H1 (cell line): ENCODE measurements around the gene BNC2. TPM values are rescaled to one million over a fixed set of nuclear protein-coding genes. Genes with fewer than 3 reads are reported as not detected.

Experiments
- ASH2L ChIP-seq: fragments of 200-600, 300-600 bp; sonication (generic); IDR thresholded peaks from one replicate; pipeline ENCODE4 v1.7.1; 2017; ENCODE audit warnings: low read length
- CTBP2 ChIP-seq: IDR thresholded peaks from 2 replicates; pipeline ENCODE4 v1.7.0; 2011; ENCODE audit warnings: borderline replicate concordance, mild to moderate bottlenecking, moderate library complexity, mixed read lengths, low read length; ENCODE audit not compliant: insufficient read depth, insufficient read length
- JUND ChIP-seq: IDR thresholded peaks from 2 replicates; pipeline ENCODE4 v1.6.1; 2011; ENCODE audit warnings: mild to moderate bottlenecking, improper control_type of control experiment, low read length
- POLR2AphosphoS5 ChIP-seq: IDR thresholded peaks from 2 replicates; pipeline ENCODE4 v1.6.1; 2011; ENCODE audit warnings: low read depth, low read length
- RNF2 ChIP-seq: fragments of 200-900, 300-1000 bp; sonication (generic); IDR thresholded peaks from 2 replicates; pipeline ENCODE4 v1.7.1; 2016; ENCODE audit warnings: borderline replicate concordance, low read depth, mild to moderate bottlenecking, antibody characterized with exemption, low read length; ENCODE audit not compliant: poor library complexity, severe bottlenecking; ENCODE audit errors: missing control alignments
- TAF1 ChIP-seq: IDR thresholded peaks from 2 replicates; pipeline ENCODE4 v1.6.1; 2011; ENCODE audit warnings: mild to moderate bottlenecking, low read depth, low read length
- polyA plus RNA-seq, 7 experiments: library from polyadenylated mRNA; depleted of rRNA in 3 of 7; stranded (reverse) in 5 of 7; unstranded in 2 of 7; fragments of >200 nt in 5 of 7; fragments of 200-250 nt in 2 of 7; gene quantifications; 1 replicate in 5 of 7; 2 replicates in 1 of 7; 4 replicates in 1 of 7; pipeline versions ENCODE4 v1.2.1 to v1.2.3, GENCODE V29; 2011 to 2013; ENCODE audit warnings: missing spikeins in 2 of 7, mixed read lengths in 2 of 7
- total RNA-seq: library from RNA; stranded (reverse); fragmentation: NEBNext Ultra II Directional; extraction: Animal tissue kit (Norgen Biotek cat#: 25700); gene quantifications from 2 replicates; pipeline ENCODE4 v1.2.1, GENCODE V29; 2021
- TF ChIP-seq, protein P1 (sequence below): fragments of 300-600 bp; sonication (generic); IDR thresholded peaks from 2 replicates; pipeline ENCODE4 v1.7.1; 2012; ENCODE audit warnings: low read length, moderate library complexity, mild to moderate bottlenecking, inconsistent platforms; ENCODE audit not compliant: insufficient replicate concordance
- TF ChIP-seq, protein P2 (sequence below), 3 experiments: IDR thresholded peaks; 1 replicate in 2 of 3; 2 replicates in 1 of 3; pipeline versions ENCODE4 v1.5.1 to v1.6.1; 2011; ENCODE audit warnings: low read length in 3 of 3, mild to moderate bottlenecking in 3 of 3, inconsistent platforms in 2 of 3, low read depth in 1 of 3, moderate library complexity in 1 of 3; ENCODE audit not compliant: insufficient read depth in 1 of 3; ENCODE audit errors: control extremely low read depth in 1 of 3

Gene BNC2
- total and polyA plus RNA-seq, 2 of the 8 experiments (the other 6 are each of a cell fraction or from before 2014, with no cell fraction given): 16.0 to 26.8 TPM

DNA sequence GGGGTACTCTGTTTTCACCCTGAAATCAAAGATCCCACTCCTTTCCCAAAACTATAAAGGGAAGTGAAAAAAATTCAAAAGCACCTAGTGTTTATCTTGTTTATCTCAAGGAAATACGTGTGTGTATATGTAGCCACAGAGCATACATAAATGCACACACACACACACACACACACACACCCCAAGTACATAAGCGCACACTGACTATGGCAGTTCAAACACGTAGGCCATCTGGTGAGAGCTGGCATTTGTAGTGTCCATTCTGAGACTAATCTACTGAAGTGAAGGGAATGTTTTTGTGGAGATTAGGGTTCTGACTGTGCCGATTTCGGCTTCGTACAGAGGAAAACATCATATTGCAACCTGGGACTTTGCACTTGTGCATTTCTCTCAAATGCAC, 451.7 kb downstream of the BNC2 start (continued):
- TF ChIP-seq, protein P1, sequence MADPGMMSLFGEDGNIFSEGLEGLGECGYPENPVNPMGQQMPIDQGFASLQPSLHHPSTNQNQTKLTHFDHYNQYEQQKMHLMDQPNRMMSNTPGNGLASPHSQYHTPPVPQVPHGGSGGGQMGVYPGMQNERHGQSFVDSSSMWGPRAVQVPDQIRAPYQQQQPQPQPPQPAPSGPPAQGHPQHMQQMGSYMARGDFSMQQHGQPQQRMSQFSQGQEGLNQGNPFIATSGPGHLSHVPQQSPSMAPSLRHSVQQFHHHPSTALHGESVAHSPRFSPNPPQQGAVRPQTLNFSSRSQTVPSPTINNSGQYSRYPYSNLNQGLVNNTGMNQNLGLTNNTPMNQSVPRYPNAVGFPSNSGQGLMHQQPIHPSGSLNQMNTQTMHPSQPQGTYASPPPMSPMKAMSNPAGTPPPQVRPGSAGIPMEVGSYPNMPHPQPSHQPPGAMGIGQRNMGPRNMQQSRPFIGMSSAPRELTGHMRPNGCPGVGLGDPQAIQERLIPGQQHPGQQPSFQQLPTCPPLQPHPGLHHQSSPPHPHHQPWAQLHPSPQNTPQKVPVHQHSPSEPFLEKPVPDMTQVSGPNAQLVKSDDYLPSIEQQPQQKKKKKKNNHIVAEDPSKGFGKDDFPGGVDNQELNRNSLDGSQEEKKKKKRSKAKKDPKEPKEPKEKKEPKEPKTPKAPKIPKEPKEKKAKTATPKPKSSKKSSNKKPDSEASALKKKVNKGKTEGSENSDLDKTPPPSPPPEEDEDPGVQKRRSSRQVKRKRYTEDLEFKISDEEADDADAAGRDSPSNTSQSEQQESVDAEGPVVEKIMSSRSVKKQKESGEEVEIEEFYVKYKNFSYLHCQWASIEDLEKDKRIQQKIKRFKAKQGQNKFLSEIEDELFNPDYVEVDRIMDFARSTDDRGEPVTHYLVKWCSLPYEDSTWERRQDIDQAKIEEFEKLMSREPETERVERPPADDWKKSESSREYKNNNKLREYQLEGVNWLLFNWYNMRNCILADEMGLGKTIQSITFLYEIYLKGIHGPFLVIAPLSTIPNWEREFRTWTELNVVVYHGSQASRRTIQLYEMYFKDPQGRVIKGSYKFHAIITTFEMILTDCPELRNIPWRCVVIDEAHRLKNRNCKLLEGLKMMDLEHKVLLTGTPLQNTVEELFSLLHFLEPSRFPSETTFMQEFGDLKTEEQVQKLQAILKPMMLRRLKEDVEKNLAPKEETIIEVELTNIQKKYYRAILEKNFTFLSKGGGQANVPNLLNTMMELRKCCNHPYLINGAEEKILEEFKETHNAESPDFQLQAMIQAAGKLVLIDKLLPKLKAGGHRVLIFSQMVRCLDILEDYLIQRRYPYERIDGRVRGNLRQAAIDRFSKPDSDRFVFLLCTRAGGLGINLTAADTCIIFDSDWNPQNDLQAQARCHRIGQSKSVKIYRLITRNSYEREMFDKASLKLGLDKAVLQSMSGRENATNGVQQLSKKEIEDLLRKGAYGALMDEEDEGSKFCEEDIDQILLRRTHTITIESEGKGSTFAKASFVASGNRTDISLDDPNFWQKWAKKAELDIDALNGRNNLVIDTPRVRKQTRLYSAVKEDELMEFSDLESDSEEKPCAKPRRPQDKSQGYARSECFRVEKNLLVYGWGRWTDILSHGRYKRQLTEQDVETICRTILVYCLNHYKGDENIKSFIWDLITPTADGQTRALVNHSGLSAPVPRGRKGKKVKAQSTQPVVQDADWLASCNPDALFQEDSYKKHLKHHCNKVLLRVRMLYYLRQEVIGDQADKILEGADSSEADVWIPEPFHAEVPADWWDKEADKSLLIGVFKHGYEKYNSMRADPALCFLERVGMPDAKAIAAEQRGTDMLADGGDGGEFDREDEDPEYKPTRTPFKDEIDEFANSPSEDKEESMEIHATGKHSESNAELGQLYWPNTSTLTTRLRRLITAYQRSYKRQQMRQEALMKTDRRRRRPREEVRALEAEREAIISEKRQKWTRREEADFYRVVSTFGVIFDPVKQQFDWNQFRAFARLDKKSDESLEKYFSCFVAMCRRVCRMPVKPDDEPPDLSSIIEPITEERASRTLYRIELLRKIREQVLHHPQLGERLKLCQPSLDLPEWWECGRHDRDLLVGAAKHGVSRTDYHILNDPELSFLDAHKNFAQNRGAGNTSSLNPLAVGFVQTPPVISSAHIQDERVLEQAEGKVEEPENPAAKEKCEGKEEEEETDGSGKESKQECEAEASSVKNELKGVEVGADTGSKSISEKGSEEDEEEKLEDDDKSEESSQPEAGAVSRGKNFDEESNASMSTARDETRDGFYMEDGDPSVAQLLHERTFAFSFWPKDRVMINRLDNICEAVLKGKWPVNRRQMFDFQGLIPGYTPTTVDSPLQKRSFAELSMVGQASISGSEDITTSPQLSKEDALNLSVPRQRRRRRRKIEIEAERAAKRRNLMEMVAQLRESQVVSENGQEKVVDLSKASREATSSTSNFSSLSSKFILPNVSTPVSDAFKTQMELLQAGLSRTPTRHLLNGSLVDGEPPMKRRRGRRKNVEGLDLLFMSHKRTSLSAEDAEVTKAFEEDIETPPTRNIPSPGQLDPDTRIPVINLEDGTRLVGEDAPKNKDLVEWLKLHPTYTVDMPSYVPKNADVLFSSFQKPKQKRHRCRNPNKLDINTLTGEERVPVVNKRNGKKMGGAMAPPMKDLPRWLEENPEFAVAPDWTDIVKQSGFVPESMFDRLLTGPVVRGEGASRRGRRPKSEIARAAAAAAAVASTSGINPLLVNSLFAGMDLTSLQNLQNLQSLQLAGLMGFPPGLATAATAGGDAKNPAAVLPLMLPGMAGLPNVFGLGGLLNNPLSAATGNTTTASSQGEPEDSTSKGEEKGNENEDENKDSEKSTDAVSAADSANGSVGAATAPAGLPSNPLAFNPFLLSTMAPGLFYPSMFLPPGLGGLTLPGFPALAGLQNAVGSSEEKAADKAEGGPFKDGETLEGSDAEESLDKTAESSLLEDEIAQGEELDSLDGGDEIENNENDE: no peak
- no peak for TF ChIP-seq CTBP2
- no peak for TF ChIP-seq POLR2AphosphoS5
- TF ChIP-seq, protein P2, sequence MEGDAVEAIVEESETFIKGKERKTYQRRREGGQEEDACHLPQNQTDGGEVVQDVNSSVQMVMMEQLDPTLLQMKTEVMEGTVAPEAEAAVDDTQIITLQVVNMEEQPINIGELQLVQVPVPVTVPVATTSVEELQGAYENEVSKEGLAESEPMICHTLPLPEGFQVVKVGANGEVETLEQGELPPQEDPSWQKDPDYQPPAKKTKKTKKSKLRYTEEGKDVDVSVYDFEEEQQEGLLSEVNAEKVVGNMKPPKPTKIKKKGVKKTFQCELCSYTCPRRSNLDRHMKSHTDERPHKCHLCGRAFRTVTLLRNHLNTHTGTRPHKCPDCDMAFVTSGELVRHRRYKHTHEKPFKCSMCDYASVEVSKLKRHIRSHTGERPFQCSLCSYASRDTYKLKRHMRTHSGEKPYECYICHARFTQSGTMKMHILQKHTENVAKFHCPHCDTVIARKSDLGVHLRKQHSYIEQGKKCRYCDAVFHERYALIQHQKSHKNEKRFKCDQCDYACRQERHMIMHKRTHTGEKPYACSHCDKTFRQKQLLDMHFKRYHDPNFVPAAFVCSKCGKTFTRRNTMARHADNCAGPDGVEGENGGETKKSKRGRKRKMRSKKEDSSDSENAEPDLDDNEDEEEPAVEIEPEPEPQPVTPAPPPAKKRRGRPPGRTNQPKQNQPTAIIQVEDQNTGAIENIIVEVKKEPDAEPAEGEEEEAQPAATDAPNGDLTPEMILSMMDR (IDR thresholded peaks at IDR 0.05; ENCODE audit: control extremely low read depth in 1 of 3, insufficient read depth in 1 of 3, low read depth in 1 of 3, low read length in 3 of 3): no peak
- no peak for TF ChIP-seq TAF1
- no peak for TF ChIP-seq RNF2
- TF ChIP-seq ASH2L: no peak
- TF ChIP-seq JUND: no peak
